Panc1 (cell line): Measurements from ENCODE around the gene SCYL1. TPM values are rescaled to one million over a fixed set of nuclear protein-coding genes. Genes with fewer than 3 reads are reported as not detected.

Experiments
- ATAC-seq: fragments of 200-7000 bp; cut with Tn5 transposase; 2 replicates; pipeline ENCODE4 v1.9.1; 2020; ENCODE audit warnings: mild to moderate bottlenecking, moderate library complexity
- BruUV-seq: library from RNA; stranded (reverse); fragments of 400-500 nt; replicated peaks from 2 replicates; lab custom pipeline; 2021; lab: Mats Ljungman, UMichigan
- CTCF ChIA-PET: fragments of 300-600 bp; sonication (Branson Sonifier 250); formaldehyde crosslinking; loops from one replicate; lab custom pipeline; 2022; ENCODE audit warnings: antibody characterized with exemption; lab: Charles Lee
- POLR2A ChIA-PET: fragments of 300-600 bp; sonication (Branson Sonifier 250); formaldehyde crosslinking; loops from one replicate; lab custom pipeline; 2022; ENCODE audit warnings: antibody characterized with exemption; lab: Charles Lee
- DNase-seq: peaks from one replicate; pipeline ENCODE4 v3.0.0-alpha.2; 2010; ENCODE audit warnings: low read depth, low spot score
- H3K27ac ChIP-seq: 2 replicates; pipeline ENCODE4 v1.5.1; 2011; ENCODE audit warnings: mild to moderate bottlenecking, low read length, inconsistent platforms
- H3K27me3 ChIP-seq: fragments of 200-500 bp; sonication (Bioruptor generic); 2 replicates; pipeline ENCODE4 v1.6.0; 2014; ENCODE audit warnings: low read length, inconsistent platforms; ENCODE audit not compliant: control insufficient read depth, insufficient read depth
- H3K36me3 ChIP-seq: fragments of 200-500 bp; sonication (Bioruptor generic); 2 replicates; pipeline ENCODE4 v1.5.1; 2014; ENCODE audit warnings: inconsistent platforms, mild to moderate bottlenecking, low read length, moderate library complexity; ENCODE audit not compliant: control insufficient read depth, insufficient read depth
- H3K4me1 ChIP-seq: 2 replicates; pipeline ENCODE4 v1.5.1; 2011; ENCODE audit warnings: inconsistent platforms, mild to moderate bottlenecking, low read length, moderate library complexity; ENCODE audit not compliant: control insufficient read depth, insufficient read depth
- H3K4me3 ChIP-seq, 2 experiments: 2 replicates each; pipeline ENCODE4 v1.5.1; 2011 to 2012; ENCODE audit warnings: low read depth in 2 of 2, low read length in 2 of 2, mild to moderate bottlenecking in 2 of 2, inconsistent platforms in 1 of 2, moderate library complexity in 1 of 2
- H3K9me3 ChIP-seq: fragments of 200-500 bp; sonication (Bioruptor generic); 2 replicates; pipeline ENCODE4 v1.5.1; 2014; ENCODE audit warnings: low read depth, mild to moderate bottlenecking, inconsistent platforms, low read length, moderate library complexity; ENCODE audit not compliant: control insufficient read depth, insufficient read depth
- POLR2AphosphoS5 ChIP-seq: IDR thresholded peaks from 2 replicates; pipeline ENCODE4 v1.6.1; 2012; ENCODE audit warnings: mild to moderate bottlenecking, low read depth, low read length, moderate library complexity
- REST ChIP-seq, 2 experiments: IDR thresholded peaks; 2 replicates each; pipeline ENCODE4 v1.6.1; 2011 to 2012; ENCODE audit warnings: low read depth in 2 of 2, control low read depth in 1 of 2, low read length in 1 of 2, mild to moderate bottlenecking in 1 of 2, moderate library complexity in 1 of 2; ENCODE audit not compliant: insufficient read depth in 1 of 2
- SIN3A ChIP-seq: IDR thresholded peaks from 2 replicates; pipeline ENCODE4 v1.6.1; 2012; ENCODE audit warnings: low read depth, mild to moderate bottlenecking, low read length, moderate library complexity, borderline replicate concordance; ENCODE audit not compliant: insufficient read depth
- TCF7L2 ChIP-seq: IDR thresholded peaks from 2 replicates; pipeline ENCODE4 v1.6.1; 2011; ENCODE audit warnings: mild to moderate bottlenecking, low read depth, low read length, inconsistent platforms
- in situ Hi-C: cut with HindIII; loops from 2 replicates; pipeline ENCODE4 v1.10.0; 2016; ENCODE audit warnings: low sequenced_read_pairs, low pct_unique_long_range_greater_than_20kb
- intact Hi-C: fragments of 100-400 bp; cut with micrococcal nuclease; formaldehyde crosslinking; loops from one replicate; pipeline ENCODE4 v1.10.0; 2022; ENCODE audit not compliant: unreplicated experiment
- total RNA-seq: library from RNA; stranded (reverse); gene quantifications from one replicate; pipeline ENCODE4 v1.2.1, GENCODE V29; 2021; ENCODE audit not compliant: unreplicated experiment
- TF ChIP-seq, protein P1 (sequence below): fragments of 450-650 bp; IDR thresholded peaks from 2 replicates; pipeline ENCODE4 v1.5.1; 2017; ENCODE audit warnings: mild to moderate bottlenecking

The SCYL1 gene
- total RNA-seq, 1 experiment from 2014 or later, result 117 TPM

DNA sequence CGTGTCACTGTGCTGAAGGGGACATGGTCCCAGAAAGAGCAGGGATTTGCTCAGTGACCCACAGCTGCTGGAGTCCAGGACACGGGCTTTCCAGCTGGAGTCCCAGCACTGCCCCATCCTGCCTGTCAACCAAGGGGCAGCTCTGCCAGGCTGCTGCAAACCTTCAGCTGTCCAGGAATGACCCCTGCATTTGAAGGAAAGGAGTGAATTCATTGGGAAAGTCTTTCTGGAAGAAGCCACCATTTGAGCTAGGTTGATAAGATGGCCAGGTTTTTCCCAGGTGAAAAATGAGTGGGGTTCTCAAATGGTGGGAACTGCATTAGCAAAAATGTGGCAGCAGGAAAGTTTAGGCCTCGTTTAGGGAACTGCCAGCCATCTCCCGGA lies 61.4 kb downstream of the SCYL1 start:
- peaks cover 17% of the 10 kb centered on the region for H3K4me1 ChIP-seq
- peaks cover 6% of the 10 kb centered on the region for H3K36me3 ChIP-seq
- TF ChIP-seq, protein P1, sequence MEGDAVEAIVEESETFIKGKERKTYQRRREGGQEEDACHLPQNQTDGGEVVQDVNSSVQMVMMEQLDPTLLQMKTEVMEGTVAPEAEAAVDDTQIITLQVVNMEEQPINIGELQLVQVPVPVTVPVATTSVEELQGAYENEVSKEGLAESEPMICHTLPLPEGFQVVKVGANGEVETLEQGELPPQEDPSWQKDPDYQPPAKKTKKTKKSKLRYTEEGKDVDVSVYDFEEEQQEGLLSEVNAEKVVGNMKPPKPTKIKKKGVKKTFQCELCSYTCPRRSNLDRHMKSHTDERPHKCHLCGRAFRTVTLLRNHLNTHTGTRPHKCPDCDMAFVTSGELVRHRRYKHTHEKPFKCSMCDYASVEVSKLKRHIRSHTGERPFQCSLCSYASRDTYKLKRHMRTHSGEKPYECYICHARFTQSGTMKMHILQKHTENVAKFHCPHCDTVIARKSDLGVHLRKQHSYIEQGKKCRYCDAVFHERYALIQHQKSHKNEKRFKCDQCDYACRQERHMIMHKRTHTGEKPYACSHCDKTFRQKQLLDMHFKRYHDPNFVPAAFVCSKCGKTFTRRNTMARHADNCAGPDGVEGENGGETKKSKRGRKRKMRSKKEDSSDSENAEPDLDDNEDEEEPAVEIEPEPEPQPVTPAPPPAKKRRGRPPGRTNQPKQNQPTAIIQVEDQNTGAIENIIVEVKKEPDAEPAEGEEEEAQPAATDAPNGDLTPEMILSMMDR, result no peak
- no peak for TF ChIP-seq TCF7L2
- no peak for TF ChIP-seq REST (IDR thresholded peaks at IDR 0.05; ENCODE audit: insufficient read depth in 1 of 2, low read depth in 2 of 2, low read length in 1 of 2)
- no peak for TF ChIP-seq POLR2AphosphoS5
- TF ChIP-seq SIN3A, result no peak
- in situ Hi-C loops, result no loop called here
- H3K27me3 ChIP-seq, result no peaks in the 10 kb centered on the region
- no peak overlapping the region for H3K4me3 ChIP-seq
- no peaks in the 10 kb centered on the region for H3K9me3 ChIP-seq
- no peak overlapping the region for H3K27ac ChIP-seq
- ChIA-PET POLR2A (no interaction called here), CTCF (no interaction called here)
- no peak for DNase-seq
- no TSS peak for BruUV-seq
- intact Hi-C loops, result no loop called here
- ATAC-seq, result no peak

- TF ChIP-seq POLR2AphosphoS5 (no peak), TCF7L2 (no peak), REST (IDR thresholded peaks at IDR 0.05; ENCODE audit: insufficient read depth in 1 of 2, low read depth in 2 of 2, low read length in 1 of 2) (no peak), SIN3A (no peak)
- TF ChIP-seq, protein P1, result no peak
- H3K36me3 ChIP-seq, result peaks cover 6% of the 10 kb centered on the region
- in situ Hi-C loops (no loop called here), intact Hi-C loops (no loop called here)
- ATAC-seq (no peak), DNase-seq (no peak)
- no peak overlapping the region for H3K27ac ChIP-seq
- POLR2A ChIA-PET, result no interaction called here
- peaks cover 17% of the 10 kb centered on the region for H3K4me1 ChIP-seq
- no TSS peak for BruUV-seq
- CTCF ChIA-PET, result no interaction called here
- no peaks in the 10 kb centered on the region for H3K9me3 ChIP-seq
- H3K4me3 ChIP-seq, result no peak overlapping the region
- H3K27me3 ChIP-seq, result no peaks in the 10 kb centered on the region
Measured at GRCh38 chr11:65586676-65587075, 61.8 kb downstream of the SCYL1 start.

Other genes with a start within 250 kb of the SCYL1 start
- gene CDC42EP2, start 210.2 kb upstream of the SCYL1 start, total RNA-seq, result 8.1 TPM
- gene DPF2, start 191.2 kb upstream of the SCYL1 start, total RNA-seq, result 97.0 TPM
- gene TIGD3, start 170.3 kb upstream of the SCYL1 start, total RNA-seq, result 2.4 TPM
- 9.8 TPM for gene SLC25A45, start 142.4 kb upstream of the SCYL1 start, total RNA-seq
- 85.8 TPM for gene FRMD8, start 138.4 kb upstream of the SCYL1 start, total RNA-seq
- gene NEAT1, start 102.3 kb upstream of the SCYL1 start, total RNA-seq, result 731 TPM
- gene MALAT1, start 26.0 kb upstream of the SCYL1 start, total RNA-seq, result 13,645 TPM
- gene LTBP3, start 33.3 kb downstream of the SCYL1 start, total RNA-seq, result 133 TPM
- 61.2 TPM for gene ZNRD2, start 45.4 kb downstream of the SCYL1 start, total RNA-seq
- gene FAM89B, start 47.5 kb downstream of the SCYL1 start, total RNA-seq, result 102 TPM
- 108 TPM for gene EHBP1L1, start 51.0 kb downstream of the SCYL1 start, total RNA-seq
- gene KCNK7, start 70.7 kb downstream of the SCYL1 start, total RNA-seq, result 0.69 TPM
- gene MAP3K11, start 89.1 kb downstream of the SCYL1 start, total RNA-seq, result 124 TPM
- 74.5 TPM for gene PCNX3, start 90.7 kb downstream of the SCYL1 start, total RNA-seq
- gene SIPA1, start 113.0 kb downstream of the SCYL1 start, total RNA-seq, result 86.9 TPM
- 141 TPM for gene RELA, start 137.8 kb downstream of the SCYL1 start, total RNA-seq
- gene KAT5, start 187.2 kb downstream of the SCYL1 start, total RNA-seq, result 84.2 TPM
- gene RNASEH2C, start 195.7 kb downstream of the SCYL1 start, total RNA-seq, result 107 TPM